SJCRH30 (cell line): ENCODE results near the gene FANCB. TPM values are rescaled to one million over a fixed set of nuclear protein-coding genes. Genes with fewer than 3 reads are reported as not detected.

Source experiments
- DNase-seq, 2 experiments: peaks; one replicate each; pipeline ENCODE4 v3.0.0-alpha.2; 2015 to 2020
- H3K27ac ChIP-seq: fragments of 250-450 bp; sonication (Bioruptor Pico); 2 replicates; pipeline ENCODE4 v1.5.1; 2020; ENCODE audit warnings: mild to moderate bottlenecking, moderate library complexity
- H3K27me3 ChIP-seq: fragments of 250-450 bp; sonication (Bioruptor Pico); 2 replicates; pipeline ENCODE4 v1.5.1; 2020; ENCODE audit warnings: mild to moderate bottlenecking, moderate library complexity
- H3K36me3 ChIP-seq: fragments of 250-450 bp; sonication (Bioruptor Pico); 2 replicates; pipeline ENCODE4 v1.5.1; 2020; ENCODE audit warnings: mild to moderate bottlenecking, moderate library complexity
- H3K4me1 ChIP-seq: fragments of 250-450 bp; sonication (Bioruptor Pico); 2 replicates; pipeline ENCODE4 v1.5.1; 2020; ENCODE audit warnings: mild to moderate bottlenecking, moderate library complexity
- H3K4me3 ChIP-seq: fragments of 250-450 bp; sonication (Bioruptor Pico); 2 replicates; pipeline ENCODE4 v1.5.1; 2020; ENCODE audit warnings: mild to moderate bottlenecking, moderate library complexity
- H3K9me3 ChIP-seq: fragments of 250-450 bp; sonication (Bioruptor Pico); replicated peaks from 2 replicates; pipeline ENCODE4 v1.5.1; 2020; ENCODE audit warnings: mild to moderate bottlenecking, moderate library complexity
- total RNA-seq: library from RNA; depleted of rRNA; stranded (reverse); fragments of >200 nt; shearing (Covaris generic); gene quantifications from 2 replicates; pipeline ENCODE4 v1.2.3, GENCODE V29; 2014

Gene FANCB
- total RNA-seq, 1 experiment from 2014 or later, result 53.8 TPM

DNA sequence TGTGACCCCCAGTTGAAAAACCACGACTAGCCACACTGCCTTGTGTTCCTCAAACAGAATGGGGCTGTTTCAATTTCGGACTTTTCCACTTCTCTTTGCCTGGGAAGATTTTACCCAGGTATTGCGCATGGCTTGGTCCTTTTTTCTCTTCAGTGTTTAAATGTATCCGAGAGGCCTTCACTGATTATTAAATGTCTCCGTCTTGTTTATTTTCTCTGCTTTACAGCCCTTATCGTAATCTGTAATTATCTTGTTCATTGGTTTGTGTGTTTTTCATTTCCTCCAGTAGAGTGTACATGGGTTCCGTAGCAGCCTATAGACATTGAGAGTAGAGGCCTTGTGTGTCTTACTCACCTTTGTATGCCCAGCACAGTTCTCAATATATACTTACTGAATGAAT is 2.8 kb upstream of the FANCB start:
- no peaks in the 10 kb centered on the region; the same call in 1 of the 2 replicates for H3K9me3 ChIP-seq
- H3K4me1 ChIP-seq, result no peaks in the 10 kb centered on the region
- H3K27ac ChIP-seq, result no peak overlapping the region
- no peak for DNase-seq
- H3K4me3 ChIP-seq, result no peak overlapping the region
- H3K27me3 ChIP-seq, result no peaks in the 10 kb centered on the region
- H3K36me3 ChIP-seq, result peaks cover 4% of the 10 kb centered on the region; the same call in 1 of the 2 replicates

GRCh38 chrX:14873676-14874049 is 794 bp upstream of the FANCB start:
- peak overlapping the region; percentile 86 for H3K27ac ChIP-seq

DNA sequence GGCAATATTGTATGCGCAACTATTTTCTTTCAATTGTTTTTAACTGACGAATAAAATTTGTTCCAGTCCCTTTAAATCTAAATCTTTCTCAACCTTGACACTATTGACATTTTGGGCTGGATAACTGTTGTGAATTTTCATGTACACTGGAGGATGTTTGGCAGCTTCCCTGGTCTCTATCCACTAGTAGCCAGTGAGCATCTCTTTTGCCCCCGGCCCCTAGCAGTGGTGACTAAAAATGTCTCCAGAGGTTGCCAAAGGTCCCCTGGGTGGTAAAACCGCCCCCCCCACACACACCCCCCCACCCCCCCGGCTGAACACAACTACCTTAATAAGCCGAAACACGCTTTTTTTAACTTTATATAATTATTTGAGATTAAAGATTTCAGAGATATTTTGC is 514 bp downstream of the FANCB start:
- peak overlapping the region; percentile 95 for H3K4me3 ChIP-seq
- H3K27ac ChIP-seq, result peak overlapping the region; percentile 86
- H3K9me3 ChIP-seq, result peaks cover 8% of the 10 kb centered on the region
- peaks cover 25% of the 10 kb centered on the region for H3K36me3 ChIP-seq
- H3K4me1 ChIP-seq, result no peaks in the 10 kb centered on the region
- H3K27me3 ChIP-seq, result no peaks in the 10 kb centered on the region
- DNase-seq, result peak; percentile 33 to 39

More at GRCh38 chrX:14873676-14874049, 794 bp upstream of the FANCB start:
- peak overlapping the region; percentile 95 for H3K4me3 ChIP-seq
- peaks cover 11% of the 10 kb centered on the region for H3K36me3 ChIP-seq
- H3K27me3 ChIP-seq, result no peaks in the 10 kb centered on the region
- no peaks in the 10 kb centered on the region for H3K9me3 ChIP-seq
- H3K4me1 ChIP-seq, result no peaks in the 10 kb centered on the region
- DNase-seq, result no peak

- peaks cover 30% of the 10 kb centered on the region for H3K36me3 ChIP-seq
- H3K27ac ChIP-seq, result no peak overlapping the region
- H3K9me3 ChIP-seq, result peaks cover 13% of the 10 kb centered on the region
- H3K4me1 ChIP-seq, result no peaks in the 10 kb centered on the region
- peak overlapping the region; percentile 95 for H3K4me3 ChIP-seq
- no peaks in the 10 kb centered on the region for H3K27me3 ChIP-seq
- DNase-seq, result no peak
Observed at GRCh38 chrX:14871767-14872166, 1.1 kb downstream of the FANCB start.

DNA sequence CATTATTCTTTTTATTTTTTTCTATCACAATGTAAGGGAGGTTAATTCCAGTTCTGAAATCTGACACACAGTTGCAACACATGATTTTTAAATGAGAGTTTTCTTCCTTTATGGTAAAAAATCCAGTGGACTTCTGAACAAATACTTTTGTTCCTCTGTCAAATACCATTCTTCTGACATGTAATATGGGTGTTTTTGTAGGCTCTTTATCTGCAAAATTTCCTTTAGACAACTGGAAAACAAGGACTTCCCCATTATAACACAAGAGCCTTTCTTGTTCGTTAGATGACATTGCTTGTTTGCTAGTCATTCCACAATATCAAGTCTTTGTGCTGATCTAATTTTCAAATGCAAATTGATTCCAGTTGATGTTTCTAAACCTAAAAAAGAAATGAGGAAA is 7.7 kb downstream of the FANCB start:
- peaks cover 13% of the 10 kb centered on the region for H3K9me3 ChIP-seq
- H3K27ac ChIP-seq, result no peak overlapping the region
- H3K36me3 ChIP-seq, result peaks cover 67% of the 10 kb centered on the region
- DNase-seq, result no peak
- no peaks in the 10 kb centered on the region for H3K4me1 ChIP-seq
- H3K4me3 ChIP-seq, result no peak overlapping the region
- no peaks in the 10 kb centered on the region for H3K27me3 ChIP-seq

DNA sequence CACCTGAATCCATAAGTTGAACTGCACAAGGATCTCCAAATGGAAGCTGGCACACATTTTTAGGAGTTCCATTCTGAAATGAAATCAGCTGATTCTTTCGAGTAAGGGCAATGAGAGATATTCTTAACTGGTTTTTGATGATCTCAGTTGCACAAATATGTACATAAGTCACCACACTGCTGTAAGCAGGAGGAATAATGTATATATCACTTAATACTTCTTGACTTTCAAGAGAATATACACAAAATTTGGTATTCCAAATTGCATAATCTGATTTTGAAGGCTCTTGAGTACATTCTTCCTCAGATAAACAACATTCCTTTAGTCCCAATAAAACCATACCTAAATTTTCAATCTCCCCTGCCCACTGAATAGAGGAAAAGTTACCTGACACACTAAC is 8.2 kb downstream of the FANCB start:
- peaks cover 67% of the 10 kb centered on the region for H3K36me3 ChIP-seq

DNA sequence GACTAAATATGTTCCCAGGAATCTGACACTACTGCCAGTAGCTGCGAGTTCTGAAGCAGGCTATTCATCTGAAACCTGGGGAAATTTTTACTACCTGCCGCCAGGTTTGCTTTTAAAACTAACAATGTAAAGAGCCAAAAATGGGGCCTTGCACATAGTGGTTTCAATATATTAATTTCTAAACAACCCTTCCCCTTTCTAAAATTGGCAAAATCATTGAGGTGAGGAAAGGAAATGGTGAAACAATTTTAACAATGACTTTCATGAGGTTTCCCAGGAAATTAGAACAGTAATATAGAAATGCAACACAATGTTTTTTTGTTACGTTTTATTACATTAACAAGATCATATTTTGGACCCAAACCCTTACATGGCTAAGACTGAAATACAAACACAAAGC is 21.3 kb downstream of the FANCB start:
- no peak overlapping the region for H3K27ac ChIP-seq
- no peak overlapping the region for H3K4me3 ChIP-seq
- DNase-seq, result no peak
- H3K27me3 ChIP-seq, result no peaks in the 10 kb centered on the region
- H3K36me3 ChIP-seq, result peaks cover 61% of the 10 kb centered on the region
- H3K4me1 ChIP-seq, result no peaks in the 10 kb centered on the region
- H3K9me3 ChIP-seq, result 0 out of 2 replicates have a peak, but pooled peaks cover 3% of the 10 kb centered on the region

More for the DNA sequence above, 8.2 kb downstream of the FANCB start:
- Histone ChIP-seq H3K4me1 (no peaks in the 10 kb centered on the region), H3K27ac (no peak overlapping the region), H3K27me3 (no peaks in the 10 kb centered on the region), H3K9me3 (peaks cover 13% of the 10 kb centered on the region), H3K4me3 (no peak overlapping the region)
- DNase-seq, result no peak

DNA sequence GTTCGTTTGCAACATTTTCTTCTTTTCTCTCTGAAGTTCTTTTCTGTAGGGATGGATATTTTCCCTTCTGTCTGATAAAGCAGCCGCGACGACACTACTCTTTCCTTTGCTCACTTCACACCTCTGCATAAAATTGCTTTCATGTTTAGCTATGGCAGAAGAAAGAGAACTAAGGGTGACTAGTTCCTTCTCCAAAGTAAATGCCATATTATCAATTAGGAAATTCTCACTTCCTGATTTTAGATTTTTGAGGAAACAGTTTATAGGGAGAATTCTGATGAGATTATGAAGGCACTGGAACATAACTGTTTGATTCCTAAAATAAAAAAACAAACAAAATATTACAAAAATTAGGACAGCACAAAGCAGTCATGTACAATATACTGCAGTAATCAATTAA is 29.2 kb downstream of the FANCB start:
- no peak overlapping the region for H3K27ac ChIP-seq
- no peak overlapping the region for H3K4me3 ChIP-seq
- peaks cover 46% of the 10 kb centered on the region for H3K36me3 ChIP-seq
- no peaks in the 10 kb centered on the region for H3K4me1 ChIP-seq
- no peaks in the 10 kb centered on the region for H3K27me3 ChIP-seq
- no peak for DNase-seq
- no peaks in the 10 kb centered on the region for H3K9me3 ChIP-seq

DNA sequence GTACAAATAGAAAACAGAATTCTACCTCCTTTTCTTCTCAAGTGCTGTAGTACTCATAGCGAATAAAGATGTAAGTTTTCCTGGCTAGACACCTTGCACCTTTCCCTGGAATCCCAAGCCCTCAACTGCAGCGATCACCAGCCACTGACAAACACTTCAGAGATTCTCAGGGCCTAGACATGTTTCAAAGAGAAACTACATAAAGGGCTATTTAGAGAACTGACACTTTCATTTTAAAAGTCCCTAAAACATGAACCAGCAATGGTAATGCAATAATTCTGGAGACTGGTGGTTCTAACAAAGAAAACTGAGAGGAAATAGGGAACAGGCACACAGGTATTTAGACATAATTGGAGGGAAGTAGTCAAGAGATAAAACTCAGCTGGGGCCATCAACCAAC is 35.7 kb downstream of the FANCB start:
- H3K9me3 ChIP-seq, result no peaks in the 10 kb centered on the region
- peaks cover 8% of the 10 kb centered on the region for H3K4me1 ChIP-seq
- H3K4me3 ChIP-seq, result no peak overlapping the region
- H3K27me3 ChIP-seq, result no peaks in the 10 kb centered on the region
- no peak overlapping the region for H3K27ac ChIP-seq
- DNase-seq, result no peak
- peaks cover 44% of the 10 kb centered on the region for H3K36me3 ChIP-seq

GRCh38 chrX:14832586-14832985 is 40.3 kb downstream of the FANCB start:
- H3K36me3 ChIP-seq, result peaks cover 26% of the 10 kb centered on the region
- no peaks in the 10 kb centered on the region for H3K27me3 ChIP-seq
- no peak for DNase-seq
- H3K27ac ChIP-seq, result peak overlapping the region; percentile 9; the same call in 1 of the 2 replicates
- no peaks in the 10 kb centered on the region for H3K9me3 ChIP-seq
- H3K4me1 ChIP-seq, result peaks cover 8% of the 10 kb centered on the region
- H3K4me3 ChIP-seq, result no peak overlapping the region

DNA sequence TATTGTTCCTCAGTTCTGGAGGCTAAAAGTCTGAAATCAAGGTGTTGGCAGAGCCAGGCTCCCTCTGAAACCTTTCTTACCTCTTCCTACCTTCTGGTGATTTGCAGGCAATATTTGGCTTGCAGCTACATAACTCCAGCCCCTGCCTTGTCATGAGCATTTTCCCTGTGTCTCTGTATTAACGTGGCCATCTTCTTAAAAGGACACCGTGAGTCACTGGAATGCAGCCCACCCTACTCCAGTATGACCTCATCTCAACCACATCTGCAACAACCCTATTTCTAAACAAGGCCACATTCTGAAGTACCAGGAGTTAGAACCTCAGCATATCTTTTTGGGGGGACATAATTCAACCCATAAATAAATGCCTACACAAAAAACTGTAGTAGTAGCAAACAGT is 40.7 kb downstream of the FANCB start:
- H3K4me1 ChIP-seq, result peaks cover 8% of the 10 kb centered on the region
- H3K9me3 ChIP-seq, result no peaks in the 10 kb centered on the region
- peak; percentile 30 to 38 for DNase-seq
- H3K27ac ChIP-seq, result peak overlapping the region; percentile 9; the same call in 1 of the 2 replicates
- H3K4me3 ChIP-seq, result no peak overlapping the region
- no peaks in the 10 kb centered on the region for H3K27me3 ChIP-seq
- H3K36me3 ChIP-seq, result peaks cover 24% of the 10 kb centered on the region

DNA sequence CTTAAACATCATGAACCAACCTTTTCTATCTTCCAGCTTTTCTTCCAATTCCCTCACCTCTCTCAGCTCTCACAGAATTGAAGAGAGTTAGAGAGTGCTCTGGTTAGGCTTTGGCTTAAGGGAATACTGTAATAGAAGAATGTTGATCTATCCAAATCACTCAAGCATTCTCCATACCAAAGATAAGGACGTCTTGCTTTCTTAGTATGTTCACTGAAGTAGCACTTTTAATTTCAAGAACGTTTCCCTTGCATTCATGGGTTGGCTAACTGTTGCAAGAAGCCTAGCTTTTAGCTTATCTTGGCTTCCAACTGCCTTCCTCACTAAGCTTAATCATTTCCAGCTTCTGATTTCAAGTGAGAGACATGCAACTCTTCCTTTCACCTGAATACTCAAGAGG is 43.2 kb downstream of the FANCB start:
- H3K27ac ChIP-seq, result no peak overlapping the region
- H3K4me1 ChIP-seq, result peaks cover 8% of the 10 kb centered on the region
- H3K4me3 ChIP-seq, result no peak overlapping the region
- no peaks in the 10 kb centered on the region for H3K9me3 ChIP-seq
- H3K36me3 ChIP-seq, result peaks cover 7% of the 10 kb centered on the region; the same call in 1 of the 2 replicates
- H3K27me3 ChIP-seq, result no peaks in the 10 kb centered on the region
- DNase-seq, result no peak

DNA sequence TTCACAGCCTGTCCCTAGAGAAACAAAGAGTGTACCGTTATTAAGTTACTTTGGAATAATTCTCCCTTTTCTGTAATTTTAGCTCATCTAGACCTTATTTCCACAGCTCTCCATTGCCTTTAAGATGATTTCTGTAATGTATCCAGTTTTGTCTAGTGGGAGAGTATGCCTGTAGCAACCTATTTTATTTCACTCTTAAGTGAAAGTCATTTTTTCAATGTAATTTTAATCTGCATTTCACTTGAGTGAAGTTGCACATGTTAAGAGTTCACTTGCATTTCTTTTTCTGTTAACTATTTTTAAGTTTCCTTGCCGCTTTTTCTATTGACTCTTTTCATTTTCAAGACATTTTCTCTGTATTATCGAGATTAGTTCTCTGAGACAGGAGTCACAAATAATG is 46.5 kb downstream of the FANCB start:
- Histone ChIP-seq H3K9me3 (no peaks in the 10 kb centered on the region), H3K4me3 (no peak overlapping the region), H3K27ac (no peak overlapping the region), H3K4me1 (no peaks in the 10 kb centered on the region), H3K36me3 (no peaks in the 10 kb centered on the region), H3K27me3 (no peaks in the 10 kb centered on the region)
- DNase-seq, result no peak

DNA sequence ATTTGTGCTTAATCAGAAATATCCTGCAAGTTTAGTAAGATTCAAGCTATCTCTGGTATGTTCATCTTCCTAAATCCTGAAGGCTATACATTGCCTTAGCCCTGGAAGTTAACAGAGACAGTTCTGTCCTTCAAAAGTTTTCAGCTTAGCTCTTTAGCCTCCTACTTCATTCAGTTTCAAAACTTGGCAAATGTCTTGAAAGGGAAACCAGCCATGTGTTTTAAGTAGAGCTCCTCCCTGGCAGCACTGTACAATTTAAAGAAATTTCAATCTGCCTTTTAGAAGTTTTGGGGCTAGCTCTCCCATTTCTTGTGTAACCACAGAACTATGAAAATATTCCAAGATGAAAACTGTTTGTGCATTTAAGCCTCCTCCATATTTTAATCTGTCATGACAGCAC is 47.0 kb downstream of the FANCB start:
- H3K4me1 ChIP-seq, result no peaks in the 10 kb centered on the region
- no peak overlapping the region for H3K27ac ChIP-seq
- no peaks in the 10 kb centered on the region for H3K27me3 ChIP-seq
- no peaks in the 10 kb centered on the region for H3K36me3 ChIP-seq
- no peaks in the 10 kb centered on the region for H3K9me3 ChIP-seq
- DNase-seq, result no peak
- no peak overlapping the region for H3K4me3 ChIP-seq

DNA sequence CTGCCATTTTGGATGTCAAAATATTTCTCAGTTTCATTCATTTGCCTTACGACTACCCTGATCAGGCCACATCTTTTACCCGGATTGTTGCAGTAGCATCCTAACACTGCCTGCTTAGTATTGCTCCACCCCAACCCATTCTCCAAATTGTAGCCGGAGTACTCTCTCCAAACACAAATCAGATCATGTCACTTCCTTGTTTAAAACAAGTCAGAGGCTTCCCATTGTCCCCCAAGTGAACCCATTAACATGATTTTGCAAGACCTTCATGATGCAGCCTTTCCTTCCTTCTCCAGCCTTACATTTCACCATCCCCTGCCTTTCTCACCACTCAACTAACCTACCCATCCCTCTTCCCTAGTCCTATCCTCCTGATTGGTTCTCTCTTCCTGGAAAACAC is 53.1 kb downstream of the FANCB start:
- no peak for DNase-seq
- Histone ChIP-seq H3K4me3 (no peak overlapping the region), H3K27me3 (no peaks in the 10 kb centered on the region), H3K9me3 (no peaks in the 10 kb centered on the region; the same call in 1 of the 2 replicates), H3K36me3 (no peaks in the 10 kb centered on the region), H3K4me1 (no peaks in the 10 kb centered on the region), H3K27ac (no peak overlapping the region)

GRCh38 chrX:14817571-14817970 is 55.3 kb downstream of the FANCB start:
- Histone ChIP-seq H3K4me3 (no peak overlapping the region), H3K4me1 (no peaks in the 10 kb centered on the region), H3K9me3 (no peaks in the 10 kb centered on the region; the same call in 1 of the 2 replicates), H3K27me3 (no peaks in the 10 kb centered on the region), H3K27ac (no peak overlapping the region), H3K36me3 (no peaks in the 10 kb centered on the region)
- no peak for DNase-seq
